Natural killer cell (primary cell): ENCODE data around the gene ZDHHC5. TPM values are rescaled to one million over a fixed set of nuclear protein-coding genes. Genes with fewer than 3 reads are reported as not detected.

Experiments used
- ATAC-seq, 3 donors: fragments of 150-1000 bp in 2 of 3; fragments of 200-7000 bp in 1 of 3; cut with Tn5 transposase; 1 replicate in 1 of 3; 2 replicates in 2 of 3; pipeline ENCODE4 v1.10.0; 2021; ENCODE audit warnings: mild to moderate bottlenecking in 2 of 3, moderate library complexity in 2 of 3
- DNase-seq, 2 donors: peaks; one replicate each; pipeline versions ENCODE4 v3.0.0 to v3.0.0-alpha.2; 2013 to 2021; ENCODE audit warnings: mixed read lengths in 1 of 2
- H3K27ac ChIP-seq: one replicate; pipeline ENCODE4 v1.5.1; 2013; ENCODE audit warnings: mild to moderate bottlenecking, low read length
- H3K27me3 ChIP-seq: one replicate; pipeline ENCODE4 v1.6.1; 2013; ENCODE audit warnings: low read length; ENCODE audit not compliant: control insufficient read depth, insufficient read depth
- H3K36me3 ChIP-seq: one replicate; pipeline ENCODE4 v1.6.1; 2013; ENCODE audit warnings: low read length; ENCODE audit not compliant: control insufficient read depth, insufficient read depth
- H3K4me1 ChIP-seq: one replicate; pipeline ENCODE4 v1.6.1; 2013; ENCODE audit warnings: low read length; ENCODE audit not compliant: control insufficient read depth, insufficient read depth
- H3K4me3 ChIP-seq: one replicate; pipeline ENCODE4 v1.5.1; 2013; ENCODE audit warnings: low read length
- H3K9me3 ChIP-seq: one replicate; pipeline ENCODE4 v1.6.1; 2013; ENCODE audit warnings: low read length; ENCODE audit not compliant: control insufficient read depth, insufficient read depth
- H3K27ac Mint-ChIP-seq, 2 donors: one replicate each; pipeline ENCODE4 v1.8.0; 2022; ENCODE audit warnings: mild to moderate bottlenecking in 2 of 2, mixed read lengths in 2 of 2, moderate library complexity in 1 of 2
- H3K27me3 Mint-ChIP-seq, 2 donors: one replicate each; pipeline ENCODE4 v1.8.0; 2022; ENCODE audit warnings: low read depth in 2 of 2, mixed read lengths in 2 of 2
- H3K36me3 Mint-ChIP-seq: one replicate; pipeline ENCODE4 v1.8.0; 2022; ENCODE audit warnings: mixed read lengths
- H3K4me1 Mint-ChIP-seq, 2 donors: one replicate each; pipeline ENCODE4 v1.8.0; 2022; ENCODE audit warnings: mixed read lengths in 2 of 2
- H3K4me3 Mint-ChIP-seq: one replicate; pipeline ENCODE4 v1.8.0; 2022; ENCODE audit warnings: mild to moderate bottlenecking, moderate library complexity, mixed read lengths
- H3K9me3 Mint-ChIP-seq, 2 donors: one replicate each; pipeline ENCODE4 v1.8.0; 2022; ENCODE audit warnings: mixed read lengths in 2 of 2
- WGBS: methylation state at CpG from one replicate; pipeline ENCODE4 v1.1.7; 2013; ENCODE audit warnings: missing lambda C conversion rate; ENCODE audit not compliant: insufficient coverage; 5-methylcytosine and 5-hydroxymethylcytosine counted together
- intact Hi-C: fragments of 100-400 bp; cut with micrococcal nuclease; formaldehyde crosslinking; loops from one replicate; pipeline ENCODE4 v1.14.2; 2022
- total RNA-seq, 4 donors: library from RNA; stranded (reverse); fragments of 120-200 nt in 1 of 4; gene quantifications; one replicate each; pipeline versions ENCODE4 v1.2.3 to v1.2.4, GENCODE V29; 2013 to 2022
- TF ChIP-seq, protein P1 (sequence below): fragments of 200-600 bp; IDR thresholded peaks from one replicate; pipeline ENCODE4 v1.8.0; 2022; ENCODE audit warnings: antibody characterized with exemption

Gene ZDHHC5
- total RNA-seq, 3 donors from 2014 or later (not counting 1 experiment from before 2014, with no cell fraction given): 46.1 to 64.0 (median 55.5) TPM

DNA sequence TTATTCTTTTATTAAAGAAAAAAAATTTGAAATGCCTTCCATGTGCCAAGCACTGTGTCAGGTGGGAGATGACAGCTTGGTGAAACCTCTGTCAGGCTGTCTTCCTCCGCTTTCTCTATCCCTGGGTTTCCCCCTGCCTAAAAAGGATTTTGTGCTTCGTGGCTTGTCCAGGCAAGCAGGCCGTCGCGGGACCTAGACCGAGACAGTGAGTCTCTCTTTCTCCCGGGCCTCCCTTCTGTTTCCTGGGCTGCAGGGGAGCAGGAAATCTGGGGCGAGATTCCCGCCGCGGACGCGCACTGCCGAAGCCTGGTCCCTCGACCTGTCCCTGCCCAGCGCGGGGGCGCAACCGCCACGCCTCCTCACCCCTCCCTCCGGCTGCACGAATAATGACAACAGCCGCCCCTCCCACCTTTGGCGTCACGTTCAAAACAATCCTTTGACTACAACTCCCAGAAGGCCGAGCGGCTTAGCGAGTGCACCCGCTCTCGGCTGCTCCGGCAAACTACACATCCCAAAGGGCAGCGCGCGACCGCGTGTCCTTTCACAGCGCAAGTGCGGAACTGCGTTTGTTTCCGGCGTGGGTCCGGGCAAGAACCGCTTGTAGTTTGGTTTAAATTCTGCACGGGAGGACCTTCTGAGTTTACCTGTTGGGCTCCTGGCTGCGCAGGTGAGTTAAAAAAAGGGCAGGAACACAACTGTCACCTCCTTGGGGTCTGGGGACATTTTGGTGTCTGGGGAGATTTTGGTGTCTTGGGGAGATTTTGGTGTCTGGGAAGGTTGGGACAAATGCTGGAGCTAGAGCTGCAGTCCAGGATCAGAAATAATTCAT is 10.5 kb upstream of the ZDHHC5 start, which contains the start of gene CLP1:
Gene CLP1 (plus strand): TSS at position 569 of the 829 bp plus-strand sequence. CDS start 1,715 bp downstream, outside the sequence.
- H3K27me3 ChIP-seq: no peaks in the 10 kb centered on the region
- peak within 1 kb of the TSS; percentile 100 for H3K4me3 Mint-ChIP-seq
- H3K9me3 Mint-ChIP-seq: no peaks in the 10 kb centered on the region
- peaks cover 27 to 29% of the 10 kb centered on the region in 2 donors for H3K4me1 Mint-ChIP-seq
- peaks cover 12% of the 10 kb centered on the region for H3K4me1 ChIP-seq
- H3K36me3 Mint-ChIP-seq: peaks cover 4% of the 10 kb centered on the region
- WGBS: under 1% methylated on average over 45 of the region's 45 CpGs
- DNase-seq (peak; percentile 97 to 99), ATAC-seq (peak; percentile 95 to 100 (median 98))
- peak within 1 kb of the TSS; percentile 86 for H3K4me3 ChIP-seq
- no peaks in the 10 kb centered on the region for H3K9me3 ChIP-seq
- peaks cover 26% of the 10 kb centered on the region for H3K36me3 ChIP-seq
- peak within 1 kb of the TSS; percentile 96 to 99 for H3K27ac Mint-ChIP-seq
- TF ChIP-seq, protein P1, sequence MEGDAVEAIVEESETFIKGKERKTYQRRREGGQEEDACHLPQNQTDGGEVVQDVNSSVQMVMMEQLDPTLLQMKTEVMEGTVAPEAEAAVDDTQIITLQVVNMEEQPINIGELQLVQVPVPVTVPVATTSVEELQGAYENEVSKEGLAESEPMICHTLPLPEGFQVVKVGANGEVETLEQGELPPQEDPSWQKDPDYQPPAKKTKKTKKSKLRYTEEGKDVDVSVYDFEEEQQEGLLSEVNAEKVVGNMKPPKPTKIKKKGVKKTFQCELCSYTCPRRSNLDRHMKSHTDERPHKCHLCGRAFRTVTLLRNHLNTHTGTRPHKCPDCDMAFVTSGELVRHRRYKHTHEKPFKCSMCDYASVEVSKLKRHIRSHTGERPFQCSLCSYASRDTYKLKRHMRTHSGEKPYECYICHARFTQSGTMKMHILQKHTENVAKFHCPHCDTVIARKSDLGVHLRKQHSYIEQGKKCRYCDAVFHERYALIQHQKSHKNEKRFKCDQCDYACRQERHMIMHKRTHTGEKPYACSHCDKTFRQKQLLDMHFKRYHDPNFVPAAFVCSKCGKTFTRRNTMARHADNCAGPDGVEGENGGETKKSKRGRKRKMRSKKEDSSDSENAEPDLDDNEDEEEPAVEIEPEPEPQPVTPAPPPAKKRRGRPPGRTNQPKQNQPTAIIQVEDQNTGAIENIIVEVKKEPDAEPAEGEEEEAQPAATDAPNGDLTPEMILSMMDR: no peak
- peak within 1 kb of the TSS; percentile 90 for H3K27ac ChIP-seq
- intact Hi-C loops: loop anchor here (1.0 to 5.0 kb wide), 3 partner anchors 10 to 1485 kb away; partner anchors contain the start of genes FAM111A, MED19 and TMX2
- H3K27me3 Mint-ChIP-seq: no peaks in the 10 kb centered on the region

DNA sequence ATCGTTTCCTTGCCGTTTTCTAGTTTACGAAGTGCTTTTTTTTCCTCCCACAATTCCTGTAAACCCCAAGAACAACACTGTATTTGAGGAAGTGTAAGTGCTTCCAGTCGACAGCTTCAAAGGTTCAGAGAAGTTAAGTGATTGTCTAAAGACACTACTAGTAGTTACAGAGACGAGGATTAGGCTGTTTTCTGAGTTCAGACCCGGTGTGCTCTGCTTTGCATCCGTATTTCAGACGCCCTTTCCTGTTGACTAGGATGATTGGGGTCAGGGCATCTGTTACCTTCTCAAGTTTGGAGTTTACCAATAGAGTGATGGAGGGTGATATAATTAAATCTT is 9.9 kb upstream of the ZDHHC5 start:
- peak overlapping the region; percentile 100 for H3K4me3 Mint-ChIP-seq
- 3% methylated on average over 5 of the region's 8 CpGs for WGBS
- peak in 1 of 2 donors; percentile 29 for DNase-seq
- no peaks in the 10 kb centered on the region for H3K9me3 ChIP-seq
- H3K27ac Mint-ChIP-seq: peak overlapping the region; percentile 96 to 99
- H3K36me3 ChIP-seq: peaks cover 27% of the 10 kb centered on the region
- intact Hi-C loops: loop anchor here (5.0 kb wide), 1 partner anchor 1484 kb away; the partner anchor contains the start of gene FAM111A
- H3K36me3 Mint-ChIP-seq: peaks cover 7% of the 10 kb centered on the region
- H3K4me3 ChIP-seq: peak overlapping the region; percentile 86
- ATAC-seq: no peak
- no peaks in the 10 kb centered on the region for H3K27me3 Mint-ChIP-seq
- peaks cover 24 to 26% of the 10 kb centered on the region in 2 donors for H3K4me1 Mint-ChIP-seq
- no peaks in the 10 kb centered on the region for H3K27me3 ChIP-seq
- no peaks in the 10 kb centered on the region for H3K9me3 Mint-ChIP-seq
- H3K27ac ChIP-seq: peak overlapping the region; percentile 79
- H3K4me1 ChIP-seq: peaks cover 12% of the 10 kb centered on the region
- TF ChIP-seq, protein P1: no peak

DNA sequence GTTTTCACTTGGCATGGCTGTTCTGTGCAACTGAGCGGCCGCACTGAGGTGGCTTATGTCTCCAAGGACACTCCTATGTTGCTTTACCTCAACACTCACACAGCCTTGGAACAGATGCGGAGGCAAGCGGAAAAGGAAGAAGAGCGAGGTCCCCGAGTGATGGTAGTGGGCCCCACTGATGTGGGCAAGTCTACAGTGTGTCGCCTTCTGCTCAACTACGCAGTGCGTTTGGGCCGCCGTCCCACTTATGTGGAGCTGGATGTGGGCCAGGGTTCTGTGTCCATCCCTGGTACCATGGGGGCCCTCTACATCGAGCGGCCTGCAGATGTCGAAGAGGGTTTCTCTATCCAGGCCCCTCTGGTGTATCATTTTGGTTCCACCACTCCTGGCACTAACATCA is 8.2 kb upstream of the ZDHHC5 start:
- Histone ChIP-seq H3K36me3 (peaks cover 27% of the 10 kb centered on the region), H3K4me3 (no peak overlapping the region), H3K27ac (no peak overlapping the region), H3K27me3 (no peaks in the 10 kb centered on the region), H3K9me3 (no peaks in the 10 kb centered on the region), H3K4me1 (peaks cover 12% of the 10 kb centered on the region)
- Mint-ChIP-seq H3K36me3 (peaks cover 7% of the 10 kb centered on the region), H3K27me3 (no peaks in the 10 kb centered on the region), H3K4me1 (peaks cover 22 to 27% of the 10 kb centered on the region in 2 donors), H3K4me3 (no peak overlapping the region), H3K27ac (no peak overlapping the region), H3K9me3 (no peaks in the 10 kb centered on the region)
- WGBS: 99% methylated on average over 14 of the region's 14 CpGs
- no peak for ATAC-seq
- TF ChIP-seq, protein P1: no peak
- no peak for DNase-seq
- intact Hi-C loops: loop anchor here (5.0 kb wide), 1 partner anchor 1483 kb away; the partner anchor contains the start of gene FAM111A
